GM12878 (cell line): ENCODE results near the gene LINC00237. TPM values are rescaled to one million over a fixed set of nuclear protein-coding genes. Genes with fewer than 3 reads are reported as not detected.
A peak's percentile ranks its signal among the peaks of the same experiment; 100 is the strongest.

ENCODE experiments used
- ATAC-seq: fragments of 200-7000 bp; cut with Tn5 transposase; 3 replicates; pipeline ENCODE4 v1.9.1; 2020; ENCODE audit warnings: mild to moderate bottlenecking, moderate library complexity
- BruUV-seq: library from RNA; stranded (reverse); fragments of 400-500 nt; replicated peaks from 2 replicates; lab custom pipeline; 2021; lab: Mats Ljungman, UMichigan
- CTCF ChIA-PET: fragments of 300-600 bp; sonication (Branson Sonifier 250); formaldehyde crosslinking; extraction: SDS; loops from one replicate; lab custom pipeline; 2021; ENCODE audit warnings: inconsistent platforms; lab: Yijun Ruan, JAX
- POLR2A ChIA-PET: fragments of 350-600 bp; formaldehyde crosslinking; extraction: SDS; loops from one replicate; lab custom pipeline; 2021; ENCODE audit warnings: inconsistent platforms; lab: Charles Lee
- RAD21 ChIA-PET: fragments of 300-600 bp; sonication (Branson Sonifier 250); formaldehyde crosslinking; loops from one replicate; lab custom pipeline; 2023; ENCODE audit warnings: antibody characterized with exemption; ENCODE audit not compliant: unreplicated experiment; lab: Charles Lee
- SMC1A ChIA-PET: fragments of 300-600 bp; sonication (Branson Sonifier 250); formaldehyde crosslinking; loops from one replicate; lab custom pipeline; 2023; ENCODE audit not compliant: unreplicated experiment, uncharacterized antibody; lab: Charles Lee
- DNase-seq: peaks from one replicate; pipeline ENCODE4 v3.0.0-alpha.2; 2011; ENCODE audit warnings: low read depth, low spot score
- FAIRE-seq: peaks from 3 replicates; lab custom pipeline; 2011; peaks lifted over from hg19 to GRCh38; lab: Jason Lieb, UNC
- H2AFZ ChIP-seq: 2 replicates; pipeline ENCODE4 v1.6.0; 2011; ENCODE audit warnings: low read depth, low read length, control low read depth; ENCODE audit not compliant: control insufficient read depth
- H3K27ac ChIP-seq: 2 replicates; pipeline ENCODE4 v1.5.1; 2011; ENCODE audit warnings: control low read depth; ENCODE audit not compliant: control insufficient read depth, insufficient read depth
- H3K27me3 ChIP-seq, 2 experiments: replicated peaks in 1 of 2; 2 replicates each; pipeline versions ENCODE4 v1.6.0 to v1.6.1; 2011; ENCODE audit warnings: low read length in 1 of 2; ENCODE audit not compliant: control insufficient read depth in 2 of 2, insufficient read depth in 2 of 2
- H3K36me3 ChIP-seq, 2 experiments: 2 replicates each; pipeline ENCODE4 v1.5.1; 2011; ENCODE audit warnings: low read length in 1 of 2; ENCODE audit not compliant: control insufficient read depth in 2 of 2, insufficient read depth in 2 of 2
- H3K4me1 ChIP-seq: 2 replicates; pipeline ENCODE4 v1.6.1; 2011; ENCODE audit warnings: mild to moderate bottlenecking, low read length, moderate library complexity, mixed read lengths; ENCODE audit not compliant: control insufficient read depth, insufficient read depth
- H3K4me2 ChIP-seq: 2 replicates; pipeline ENCODE4 v1.6.0; 2011; ENCODE audit warnings: control low read depth; ENCODE audit not compliant: control insufficient read depth, insufficient read depth
- H3K4me3 ChIP-seq: fragments of 200-600 bp; sonication (generic); 2 replicates; pipeline ENCODE4 v1.5.1; 2016
- H3K79me2 ChIP-seq: 2 replicates; pipeline ENCODE4 v1.6.0; 2011; ENCODE audit warnings: low read length; ENCODE audit not compliant: control insufficient read depth, insufficient read depth
- H3K9ac ChIP-seq: 2 replicates; pipeline ENCODE4 v1.8.0; 2011; ENCODE audit warnings: low read length, control low read depth, mixed read lengths; ENCODE audit not compliant: control insufficient read depth, insufficient read depth
- H3K9me3 ChIP-seq: replicated peaks from 3 replicates; pipeline ENCODE4 v1.5.1; 2011; ENCODE audit warnings: mild to moderate bottlenecking, low read length; ENCODE audit not compliant: control insufficient read depth, insufficient read depth
- H4K20me1 ChIP-seq: 2 replicates; pipeline ENCODE4 v1.6.0; 2011; ENCODE audit not compliant: control insufficient read depth, insufficient read depth
- HSF1 ChIP-seq: fragments of 150-350 bp; IDR thresholded peaks from 2 replicates; pipeline ENCODE4 v1.6.1; 2014; ENCODE audit warnings: mild to moderate bottlenecking, low read depth, low read length
- SUZ12 ChIP-seq: fragments of 200-600 bp; sonication (generic); IDR thresholded peaks from one replicate; pipeline ENCODE4 v1.6.1; 2018; ENCODE audit warnings: antibody characterized with exemption, mild to moderate bottlenecking; ENCODE audit not compliant: unreplicated experiment
- TCF12 ChIP-seq: IDR thresholded peaks from 2 replicates; pipeline ENCODE4 v1.6.1; 2011; ENCODE audit warnings: low read depth, mild to moderate bottlenecking, low read length
- YBX1 ChIP-seq: fragments of 450-650 bp; IDR thresholded peaks from 2 replicates; pipeline ENCODE4 v1.6.1; 2016; ENCODE audit warnings: antibody characterized with exemption
- ZZZ3 ChIP-seq: IDR thresholded peaks from 2 replicates; pipeline ENCODE4 v1.6.1; 2011; ENCODE audit warnings: low read depth; ENCODE audit not compliant: control insufficient read depth, insufficient read length
- WGBS: methylation state at CpG from one replicate; pipeline ENCODE4 v1.1.6; 2016; ENCODE audit warnings: low lambda C conversion rate; ENCODE audit not compliant: insufficient replicate concordance, insufficient coverage; ENCODE audit errors: missing lambda C conversion rate; 5-methylcytosine and 5-hydroxymethylcytosine counted together
- in situ Hi-C: fragments of 300-500 bp; cut with MboI; formaldehyde crosslinking; loops from 9 replicates; pipeline ENCODE4 v1.14.3; 2018; ENCODE audit warnings: mixed read lengths
- intact Hi-C: fragments of 100-400 bp; cut with micrococcal nuclease; formaldehyde crosslinking; loops from one replicate; pipeline ENCODE4 v1.14.2; 2022; ENCODE audit not compliant: unreplicated experiment
- polyA plus RNA-seq, 11 experiments: library from polyadenylated mRNA; depleted of rRNA in 4 of 11; unstranded in 6 of 11; stranded (reverse) in 5 of 11; fragments of >200 nt; fragmentation: Nextera tagmentation in 4 of 11; fragmentation: Illumina TruSeq in 1 of 11; extraction: Ambion mirVana in 4 of 11; extraction: Trizol in 1 of 11; gene quantifications; 1 replicate in 1 of 11; 2 replicates in 10 of 11; pipeline versions ENCODE4 v1.2.1 to v1.2.3, GENCODE V29; 2011 to 2016; ENCODE audit warnings: inconsistent platforms in 2 of 11, missing spikeins in 2 of 11, low read depth in 1 of 11
- total RNA-seq, 4 experiments: library from RNA; depleted of rRNA in 3 of 4; stranded (reverse); fragments of >200 nt in 3 of 4; fragmentation: Illumina TruSeq in 1 of 4; extraction: Trizol in 1 of 4; gene quantifications; 2 replicates each; pipeline versions ENCODE4 v1.2.1 to v1.2.3, GENCODE V29; 2013 to 2021

Gene LINC00237
- total and polyA plus RNA-seq, 10 of the 15 experiments (the other 5 are each of a cell fraction or from before 2014, with no cell fraction given), result not detected

- Histone ChIP-seq H3K79me2 (no peaks in the 10 kb centered on the region), H3K36me3 (no peaks in the 10 kb centered on the region)
- FAIRE-seq (no peak), ATAC-seq (peak; percentile 5; the same call in 2 of the 3 replicates)
- TF ChIP-seq TCF12 (no peak), SUZ12 (peak; percentile 16), YBX1 (no peak), ZZZ3 (no peak), HSF1 (peak; percentile 62; the same call in 1 of the 2 replicates)
- TF ChIP-seq, all 136 proteins: peak for 2
- no peaks in the 10 kb centered on the region for H4K20me1 ChIP-seq
- H3K4me2 ChIP-seq, result peak overlapping the region; percentile 74
- SMC1A ChIA-PET, result interaction anchor here (1.1 kb wide), 1 partner anchor 54 kb away, joined by 3 read pairs; no protein-coding TSS in a partner anchor
- peak overlapping the region; percentile 39 for H2AFZ ChIP-seq
- no peaks in the 10 kb centered on the region; the same call in 2 of the 3 replicates for H3K9me3 ChIP-seq
- no peak overlapping the region for H3K4me3 ChIP-seq
- RAD21 ChIA-PET, result no interaction called here
- POLR2A ChIA-PET, result no interaction called here
- H3K9ac ChIP-seq, result no peak overlapping the region
- no TSS peak for BruUV-seq
- H3K27ac ChIP-seq, result no peak overlapping the region
- WGBS, result 51% methylated on average over 32 of the region's 35 CpGs
- in situ Hi-C loops, result no loop called here
- intact Hi-C loops, result no loop called here
- CTCF ChIA-PET, result interaction anchor here (0.7 kb wide), 1 partner anchor 1351 kb away, joined by 3 read pairs; no protein-coding TSS in a partner anchor
- peaks cover 24 to 61% of the 10 kb centered on the region in 2 experiments for H3K27me3 ChIP-seq
- DNase-seq, result no peak
- peaks cover 16% of the 10 kb centered on the region for H3K4me1 ChIP-seq
These were observed 4.1 kb downstream of the LINC00237 start for GRCh38 chr20:21101932-21102575.
